ENCODE data around the gene ATP5F1E. TPM values are rescaled to one million over a fixed set of nuclear protein-coding genes. Genes with fewer than 3 reads are reported as not detected.

ATP5F1E gene
- total and polyA plus RNA-seq, 9 of the 15 experiments (the other 6 are each of a cell fraction or from before 2014, with no cell fraction given), result 60.3 to 162 (median 113) TPM

- TF ChIP-seq RCOR1 (IDR thresholded peaks at IDR 0.05; ENCODE audit: borderline replicate concordance in 1 of 2, low read depth in 2 of 2, low read length in 2 of 2) (0 out of 4 replicates have a peak, but pooled peaks of 1 of the 2 experiments have one; percentile 42), SIX5 (IDR thresholded peaks at IDR 0.05; ENCODE audit: borderline replicate concordance in 1 of 2, insufficient read depth in 1 of 2, low read depth in 1 of 2, low read length in 2 of 2) (no peak), NFIC (IDR thresholded peaks at IDR 0.05) (peak; percentile 73), ZNF41 (CRISPR knock-in tag; conservative IDR thresholded peaks at IDR 0.05) (no peak)
These were observed 27.2 kb downstream of the ATP5F1E start (continued) for GRCh38 chr20:59004763-59005522.

GRCh38 chr20:59004493-59004762 lies 27.7 kb downstream of the ATP5F1E start:
- Histone ChIP-seq H3K4me2 (ENCODE audit: insufficient read depth, low read length) (no peak overlapping the region; the same call in 1 of the 2 replicates), H4K20me1 (replicated peaks; ENCODE audit: control insufficient read depth, insufficient read depth, low read length) (peaks cover 2% of the 10 kb centered on the region), H3K4me1 (replicated peaks in 1 of 2; ENCODE audit: control insufficient read depth in 2 of 2, insufficient read depth in 2 of 2, low read length in 2 of 2) (peaks cover 29 to 76% of the 10 kb centered on the region in 2 experiments), H3K9me3 (replicated peaks; ENCODE audit: control insufficient read depth, insufficient read depth, low read depth, low read length) (no peaks in the 10 kb centered on the region), H3K9me1 (ENCODE audit: control insufficient read depth, insufficient read depth, low read length) (peaks cover 6% of the 10 kb centered on the region), H3K27ac (ENCODE audit: extremely low read depth, low read depth, low read length) (no peak overlapping the region), H2AFZ (ENCODE audit: low read depth, low read length) (no peak overlapping the region), H3K27me3 (ENCODE audit: control insufficient read depth in 2 of 2, insufficient read depth in 2 of 2, low read length in 2 of 2) (no peaks in the 10 kb centered on the region), H3K4me3 (no peak overlapping the region), H3K9ac (ENCODE audit: insufficient read depth in 1 of 2, low read depth in 2 of 2, low read length in 2 of 2) (peak overlapping the region in 1 of 2 experiments; percentile 83; a peak in 2 of 4 replicates), H3K36me3 (ENCODE audit: control insufficient read depth, insufficient read depth, low read length) (peaks cover 54% of the 10 kb centered on the region; the same call in 2 of the 3 replicates), H3K79me2 (ENCODE audit: control insufficient read depth, insufficient read depth, low read length) (peaks cover 41% of the 10 kb centered on the region)
- CTCF ChIA-PET (ENCODE audit: low intra/inter-chr PET ratio), result no interaction called here
- TF ChIP-seq SPI1 (IDR thresholded peaks at IDR 0.05; ENCODE audit: borderline replicate concordance, low read depth, low read length) (0 out of 2 replicates have a peak, but pooled peaks have one; percentile 36), NFIC (IDR thresholded peaks at IDR 0.05) (peak; percentile 50; the same call in 1 of the 2 replicates), MAFK (IDR thresholded peaks at IDR 0.05; ENCODE audit: low read length) (no peak)
- POLR2A ChIA-PET, result interaction anchor here (1.1 kb wide), 2 partner anchors 16 to 20 kb away, joined by 3 read pairs; no protein-coding TSS in a partner anchor
- no peak for DNase-seq (ENCODE audit: extremely low read depth in 1 of 4, low spot score in 3 of 4)
- ATAC-seq, result no peak
- WGBS (ENCODE audit: insufficient coverage, low coverage, missing lambda C conversion rate), result 60% methylated on average over 2 of the region's 4 CpGs
- intact Hi-C loops (cut with micrococcal nuclease) (no loop called here), in situ Hi-C loops (cut with MboI) (no loop called here)
- no TSS peak for BruUV-seq (replicated peaks)
- FAIRE-seq, result no peak
